NCI-H1694 (cell line): ENCODE results near the gene PHOSPHO2.
A peak's percentile ranks its signal among the peaks of the same experiment; 100 is the strongest.
"Not testable (repeated sequence)": the region's sequence is repeated elsewhere in the genome, so short reads cannot be mapped to it uniquely, and the experiment has no call there.

ENCODE experiments used
- DNase-seq: peaks from one replicate; lab custom pipeline; 2025; lab: John Stamatoyannopoulos, UW

Gene PHOSPHO2

GRCh38 chr2:169684135-169684565 is 10.1 kb upstream of the PHOSPHO2 start:
- DNase-seq: no peak

DNA sequence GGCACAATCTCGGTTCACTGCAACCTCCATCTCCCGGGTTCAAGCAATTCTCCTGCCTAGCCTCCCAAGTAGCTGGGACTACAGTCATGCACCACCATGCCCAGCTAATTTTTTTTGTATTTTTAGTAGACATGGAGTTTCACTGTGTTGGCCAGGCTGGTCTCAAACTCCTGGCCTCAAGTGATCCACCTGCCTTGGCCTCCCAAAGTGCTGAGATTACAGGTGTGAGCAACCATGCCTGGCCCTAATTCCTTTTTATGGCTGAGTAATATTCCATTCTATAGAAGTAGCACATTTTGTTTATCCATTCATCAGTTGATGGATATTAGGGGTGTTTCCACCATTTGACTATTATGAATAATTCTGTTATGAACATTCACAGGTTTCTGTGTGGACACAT is 9.6 kb upstream of the PHOSPHO2 start:
- not testable (repeated sequence) for DNase-seq

DNA sequence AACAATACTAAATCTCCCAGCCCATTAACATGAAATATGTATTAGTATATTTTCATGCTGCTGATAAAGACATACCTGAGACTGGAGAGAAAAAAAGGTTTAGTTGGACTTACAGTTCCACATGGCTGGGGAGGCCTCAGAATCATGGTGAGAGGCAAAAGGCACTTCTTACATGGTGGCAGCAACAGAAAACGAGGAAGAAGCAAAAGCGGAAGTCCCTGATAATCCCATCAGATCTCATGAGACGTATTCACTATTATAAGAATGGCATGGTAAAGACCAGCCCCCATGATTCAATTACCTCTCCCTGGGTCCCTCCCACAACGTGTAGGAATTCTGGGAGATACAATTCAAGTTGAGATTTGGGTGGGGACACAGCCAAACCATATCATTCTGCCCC is 7.4 kb upstream of the PHOSPHO2 start:
- DNase-seq: not testable (repeated sequence)

DNA sequence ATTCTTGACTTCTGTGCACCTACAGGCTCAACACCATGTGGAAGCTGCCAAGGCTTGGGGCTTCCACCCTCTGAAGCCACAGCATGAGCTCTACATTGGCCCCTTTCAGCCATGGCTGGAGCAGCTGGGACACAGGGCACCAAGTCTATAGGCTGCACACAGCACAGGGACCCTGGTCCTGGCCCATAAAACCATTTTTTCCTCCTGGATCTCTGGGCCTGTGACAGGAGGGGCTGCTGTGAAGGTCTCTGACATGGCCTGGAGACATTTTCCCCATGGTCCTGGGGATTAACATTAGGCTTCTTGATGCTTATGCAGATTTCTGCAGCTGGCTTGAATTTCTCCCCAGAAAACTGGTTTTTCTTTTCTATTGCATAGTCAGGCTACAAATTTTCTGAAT is 6.3 kb upstream of the PHOSPHO2 start:
- DNase-seq: not testable (repeated sequence)

- DNase-seq: no peak
Measured at GRCh38 chr2:169690958-169691357, 3.3 kb upstream of the PHOSPHO2 start.

DNA sequence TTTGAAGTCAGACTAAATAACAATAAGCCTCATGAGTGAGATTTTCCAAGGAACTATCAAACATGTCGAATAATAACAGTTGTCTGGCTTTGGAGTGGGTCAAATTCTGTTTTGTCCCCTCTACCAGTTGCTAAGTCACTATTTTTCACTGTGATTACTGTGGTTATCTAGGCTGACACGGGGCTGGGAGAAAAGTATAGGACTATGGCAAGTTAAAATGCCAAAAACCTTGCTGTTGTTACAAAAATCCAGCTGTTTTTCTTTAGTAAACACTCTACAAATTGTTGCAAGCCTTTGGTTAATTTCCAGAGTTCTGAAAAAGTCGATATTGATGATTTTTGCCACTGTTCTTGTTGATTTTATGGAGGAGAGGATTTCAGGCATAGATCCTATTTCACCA is 1.6 kb upstream of the PHOSPHO2 start:
- no peak for DNase-seq

GRCh38 chr2:169693360-169693759 is 909 bp upstream of the PHOSPHO2 start:
- DNase-seq: peak; percentile 19

DNA sequence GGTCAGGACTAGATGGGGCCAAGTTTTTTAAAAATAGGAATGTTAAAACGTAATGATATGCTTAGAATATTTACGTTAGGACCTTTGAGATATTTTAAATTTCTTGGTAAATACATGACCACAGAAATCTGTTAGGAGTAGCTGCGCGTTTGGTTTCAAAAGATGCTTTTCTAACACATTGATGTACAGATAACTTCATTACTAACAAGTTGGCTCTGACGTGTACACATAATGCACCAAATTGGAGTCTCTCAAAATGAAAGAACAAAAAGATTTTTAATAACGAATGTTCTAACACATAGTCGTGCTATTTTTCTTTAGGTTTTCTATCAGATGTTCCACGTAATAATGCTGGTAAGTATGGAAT is 608 bp downstream of the PHOSPHO2 start:
- no peak for DNase-seq

GRCh38 chr2:169696381-169696780 is 2.1 kb downstream of the PHOSPHO2 start:
- no peak for DNase-seq

GRCh38 chr2:169699173-169699572 is 4.9 kb downstream of the PHOSPHO2 start:
- not testable (repeated sequence) for DNase-seq

GRCh38 chr2:169702996-169703395 is 8.7 kb downstream of the PHOSPHO2 start:
- DNase-seq: no peak

- DNase-seq: no peak
Measured at GRCh38 chr2:169704160-169704708, 10.0 kb downstream of the PHOSPHO2 start.

DNA sequence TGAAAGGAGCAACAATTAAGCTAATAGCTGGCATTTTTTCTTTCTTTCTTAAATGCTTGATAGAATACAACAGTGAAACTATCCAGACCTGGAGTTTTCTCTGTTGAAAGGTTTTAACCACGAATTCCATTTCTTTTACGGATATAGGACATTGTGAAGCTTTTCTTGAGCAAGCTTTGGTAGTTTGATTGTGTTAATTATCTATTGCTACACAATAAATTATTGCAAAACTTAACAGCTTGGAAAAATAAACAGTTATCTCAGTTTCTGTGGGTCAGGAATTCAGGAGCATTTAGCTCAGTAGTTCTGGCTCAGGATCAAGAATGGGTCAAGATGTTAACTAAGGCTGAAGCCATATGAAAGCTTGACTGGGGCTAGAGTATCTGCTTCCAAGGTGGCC is 11.7 kb downstream of the PHOSPHO2 start:
- DNase-seq: no peak

GRCh38 chr2:169707626-169708025 is 13.4 kb downstream of the PHOSPHO2 start:
- DNase-seq: no peak

DNA sequence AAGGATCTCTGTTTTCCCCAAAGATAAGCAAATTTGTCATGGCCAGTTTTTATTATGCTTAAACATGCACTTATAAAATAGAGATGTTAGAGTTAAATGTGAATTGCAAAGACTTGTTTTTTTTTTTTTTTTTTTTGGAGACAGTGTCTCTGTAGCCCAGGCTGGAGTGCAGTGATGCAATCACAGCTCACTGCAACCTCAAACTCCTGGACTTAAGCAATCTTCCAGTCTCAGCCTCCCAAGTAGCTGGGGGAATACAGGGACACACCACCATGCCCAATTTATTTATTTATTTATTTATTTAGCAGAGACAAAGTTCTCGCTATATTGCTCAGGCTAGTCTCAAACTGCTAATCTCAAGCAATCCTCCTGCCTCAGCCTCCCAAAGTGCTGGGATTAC is 15.1 kb downstream of the PHOSPHO2 start:
- no peak for DNase-seq

DNA sequence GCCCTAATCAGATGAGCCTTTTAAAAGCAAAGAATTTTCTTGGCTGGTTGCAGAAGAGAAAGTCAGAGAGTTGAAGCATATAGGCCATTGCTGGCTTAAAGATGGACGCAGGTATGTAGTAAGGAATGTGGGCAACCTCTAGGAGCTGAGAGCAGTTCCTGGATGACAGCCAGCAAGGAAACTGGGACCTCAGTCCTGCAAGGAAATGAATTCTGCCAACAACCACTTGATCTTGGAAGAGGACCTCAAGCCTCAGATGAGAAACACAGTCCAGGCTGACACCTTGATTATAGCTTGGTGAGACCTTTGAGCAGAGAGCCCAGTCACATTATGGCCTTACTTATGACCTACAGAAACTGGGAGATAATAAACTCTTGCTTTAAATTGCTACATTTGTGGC is 15.7 kb downstream of the PHOSPHO2 start:
- no peak for DNase-seq

DNA sequence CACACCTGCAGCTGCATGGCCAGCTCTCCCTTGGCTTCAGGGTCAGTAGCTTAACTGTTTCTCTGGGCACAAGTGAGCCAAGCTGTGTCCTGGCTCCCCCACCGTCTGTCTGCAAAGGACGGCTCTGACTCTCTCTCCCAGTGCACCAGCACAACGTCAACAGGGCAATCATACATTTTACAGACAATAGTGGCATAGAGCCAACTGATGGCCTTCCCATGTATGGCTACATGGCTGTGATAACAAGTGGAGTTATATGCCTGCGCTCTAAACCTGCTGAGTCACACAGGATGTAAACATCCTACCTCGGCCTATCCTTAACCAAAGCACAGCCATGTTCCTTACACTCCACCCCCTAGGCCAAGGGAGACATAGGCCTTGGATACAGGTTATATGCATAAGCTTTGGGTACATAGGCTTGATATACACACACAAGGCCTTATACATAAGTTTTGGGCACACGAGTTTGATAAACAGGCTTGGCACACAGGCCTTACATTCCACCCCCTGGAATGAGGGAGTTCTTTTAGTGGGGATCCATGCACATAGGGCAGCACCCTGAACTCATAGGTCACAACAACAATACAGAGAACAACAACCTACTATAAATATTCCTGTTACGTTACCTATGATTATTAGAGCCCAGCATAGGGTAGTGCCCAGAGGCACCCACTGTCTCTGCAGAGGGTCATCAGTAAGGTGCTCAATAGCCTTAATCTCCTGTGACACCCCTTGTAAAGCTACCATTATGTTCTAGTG is 17.7 kb downstream of the PHOSPHO2 start:
- no peak for DNase-seq

GRCh38 chr2:169712791-169713227 is 18.5 kb downstream of the PHOSPHO2 start:
- no peak for DNase-seq

DNA sequence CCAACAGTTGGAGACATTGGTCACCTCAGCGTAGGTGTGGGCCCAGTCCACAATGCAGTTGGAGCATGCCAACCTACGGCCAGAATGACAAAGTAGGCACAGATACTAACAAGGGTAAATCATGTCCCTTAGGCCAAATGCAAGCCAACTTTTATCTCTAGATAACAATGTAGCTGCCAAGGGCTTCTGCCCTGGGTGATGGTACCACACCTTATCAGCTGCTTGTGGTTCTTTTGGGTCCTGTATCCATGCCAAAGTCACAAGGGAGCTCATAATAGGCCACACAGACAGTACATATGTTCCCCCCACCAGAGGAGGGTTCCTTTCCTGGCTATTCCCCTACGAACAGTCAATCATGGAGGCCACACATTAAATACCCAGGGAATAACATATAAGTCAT is 19.1 kb downstream of the PHOSPHO2 start:
- no peak for DNase-seq

DNA sequence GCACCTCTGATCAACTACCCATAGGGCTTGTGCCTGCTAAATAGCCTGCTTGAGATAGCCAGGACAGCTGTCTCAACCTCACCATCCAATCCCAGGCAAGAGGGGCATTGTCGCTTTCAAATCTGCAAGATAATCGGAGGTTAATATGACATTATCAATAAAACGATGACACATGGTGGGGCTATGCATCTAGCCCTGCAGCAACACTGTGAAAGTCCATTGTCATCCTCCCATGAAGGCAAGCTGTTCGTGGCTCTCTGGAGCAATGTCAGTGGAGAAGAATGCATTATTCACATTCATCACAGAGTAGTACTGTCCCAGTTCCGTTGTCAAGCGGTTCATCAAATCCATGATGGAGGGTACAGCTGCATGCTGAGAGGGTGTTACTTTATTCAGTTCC is 20.4 kb downstream of the PHOSPHO2 start:
- DNase-seq: no peak

DNA sequence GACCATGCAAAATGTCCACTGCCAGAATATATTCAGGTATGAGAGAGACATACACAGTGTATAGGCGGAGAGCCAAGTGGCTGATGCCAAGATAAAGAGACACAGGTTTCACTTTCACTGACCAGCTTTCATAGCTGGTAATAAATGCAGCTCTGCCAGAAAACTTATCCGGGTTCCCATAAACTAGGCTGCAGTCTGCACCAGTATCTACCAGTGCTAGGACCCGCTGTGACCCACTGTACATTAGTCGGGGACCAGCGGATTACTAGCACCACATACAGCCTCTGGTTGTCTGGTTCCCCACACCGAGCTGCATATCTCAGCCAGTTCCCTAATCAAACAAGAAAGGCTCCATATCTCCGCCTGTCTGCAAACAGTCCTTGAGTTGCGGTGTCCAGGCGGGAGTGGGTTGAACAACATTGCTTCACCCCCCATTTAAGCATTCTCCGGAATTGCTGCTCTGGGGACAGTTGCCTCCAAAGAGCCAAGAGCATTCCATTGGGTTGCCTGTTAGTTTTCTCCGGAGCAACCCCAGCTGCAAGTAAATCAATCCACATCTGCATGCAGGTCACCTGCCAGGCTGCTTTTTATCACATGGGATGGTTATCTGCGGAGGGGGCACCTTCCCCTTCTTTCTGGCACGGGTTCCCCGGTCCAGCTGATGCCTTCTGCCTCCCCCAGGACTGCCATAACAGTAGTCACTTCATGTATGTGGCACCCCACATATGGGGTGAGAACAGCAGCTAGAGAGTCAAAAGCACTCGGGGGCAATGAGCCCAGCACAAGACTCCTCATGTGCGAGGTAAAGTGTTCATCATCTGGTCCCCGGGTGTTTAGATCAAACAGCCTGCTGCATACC is 21.3 kb downstream of the PHOSPHO2 start:
- DNase-seq: no peak

DNA sequence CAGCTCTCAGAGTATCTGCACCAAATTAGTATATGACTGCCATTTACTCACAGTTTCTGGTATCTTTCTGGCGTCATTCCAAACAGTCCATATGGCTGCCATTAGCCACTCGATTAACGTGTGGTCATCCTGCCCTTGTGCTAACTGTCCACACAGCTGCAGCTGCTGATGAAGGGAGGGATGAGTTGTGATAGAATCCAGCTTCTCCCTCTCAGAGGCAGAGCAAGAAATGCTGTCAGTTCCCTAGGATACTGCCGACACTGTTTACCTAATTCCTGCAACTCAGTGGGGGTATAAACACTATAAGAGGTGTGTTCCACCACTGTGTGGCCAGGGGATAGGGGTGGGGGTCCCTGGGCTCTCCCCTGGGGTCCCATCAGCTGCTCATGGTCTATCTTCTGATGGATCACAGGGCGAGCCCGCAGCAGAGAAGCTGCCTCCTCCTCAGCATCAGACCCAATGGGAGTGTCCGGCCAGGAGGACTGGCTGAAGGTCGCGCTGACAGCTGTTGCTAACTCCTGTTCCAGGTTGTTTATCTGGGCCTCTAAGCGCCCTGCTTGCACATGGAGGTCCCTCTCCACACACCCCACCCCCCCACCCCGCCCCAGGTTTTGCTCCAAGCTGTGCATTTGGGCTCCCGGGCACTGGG is 22.1 kb downstream of the PHOSPHO2 start:
- DNase-seq: no peak
